NCI-H345 (cell line): ENCODE results near the gene HOXD12.

Experiments
- DNase-seq: peaks from one replicate; lab custom pipeline; 2025; lab: John Stamatoyannopoulos, UW

Gene HOXD12

GRCh38 chr2:176099728-176100546 lies at the start of gene HOXD12:
Gene HOXD12 (plus strand): TSS chr2:176099795. CDS start chr2:176099802, 7 bp downstream.
- no peak for DNase-seq

- peak; percentile 96 for DNase-seq
These were observed 43.2 kb upstream of the HOXD12 start for GRCh38 chr2:176056406-176056805.

GRCh38 chr2:176063958-176064357 lies 35.6 kb upstream of the HOXD12 start:
- DNase-seq, result peak; percentile 21

GRCh38 chr2:176066645-176067588 lies 32.7 kb upstream of the HOXD12 start:
- DNase-seq, result no peak

GRCh38 chr2:176067589-176068418 lies 31.8 kb upstream of the HOXD12 start:
- DNase-seq, result no peak

- DNase-seq, result no peak
These were observed 31.2 kb upstream of the HOXD12 start for GRCh38 chr2:176068419-176068832.

GRCh38 chr2:176071330-176072291 lies 28.0 kb upstream of the HOXD12 start:
- DNase-seq, result no peak

- DNase-seq, result no peak
These were observed 27.3 kb upstream of the HOXD12 start for GRCh38 chr2:176072292-176072669.

GRCh38 chr2:176072951-176073904 lies 26.4 kb upstream of the HOXD12 start:
- no peak for DNase-seq

GRCh38 chr2:176074919-176075425 lies 24.6 kb upstream of the HOXD12 start:
- no peak for DNase-seq

GRCh38 chr2:176075481-176075880 lies 24.1 kb upstream of the HOXD12 start:
- no peak for DNase-seq

GRCh38 chr2:176076063-176076462 lies 23.5 kb upstream of the HOXD12 start:
- no peak for DNase-seq

GRCh38 chr2:176076796-176077195 lies 22.8 kb upstream of the HOXD12 start:
- DNase-seq, result no peak

GRCh38 chr2:176078541-176079284 lies 20.9 kb upstream of the HOXD12 start:
- DNase-seq, result no peak

- peak; percentile 36 for DNase-seq
These were observed 20.2 kb upstream of the HOXD12 start for GRCh38 chr2:176079285-176079830.

GRCh38 chr2:176079831-176080539 lies 19.6 kb upstream of the HOXD12 start:
- peak; percentile 71 for DNase-seq

GRCh38 chr2:176080540-176081375 lies 18.8 kb upstream of the HOXD12 start:
- DNase-seq, result no peak
